Endothelial cell of umbilical vein (primary cell): Measurements from ENCODE around the gene DNAH9. TPM values are rescaled to one million over a fixed set of nuclear protein-coding genes. Genes with fewer than 3 reads are reported as not detected.

Source experiments
- BruUV-seq: library from RNA; stranded (reverse); fragments of 400-500 nt; replicated peaks from 2 replicates; lab custom pipeline; 2021; lab: Mats Ljungman, UMichigan
- CTCF ChIA-PET: fragments of 300-600, 350-600 bp; sonication (Branson Sonifier 250); formaldehyde crosslinking; loops from one replicate; lab custom pipeline; 2021; ENCODE audit warnings: antibody characterized with exemption, inconsistent platforms; lab: Charles Lee
- POLR2A ChIA-PET: fragments of 300-600, 350-600 bp; sonication (Branson Sonifier 250); formaldehyde crosslinking; loops from one replicate; lab custom pipeline; 2021; ENCODE audit warnings: antibody characterized with exemption, inconsistent platforms; lab: Charles Lee
- DNase-seq: peaks from one replicate; pipeline ENCODE4 v3.0.0-alpha.2; 2011; ENCODE audit warnings: low read depth, low spot score
- FAIRE-seq: peaks from 2 replicates; lab custom pipeline; 2011; peaks lifted over from hg19 to GRCh38; lab: Jason Lieb, UNC
- H2AFZ ChIP-seq: 2 replicates; pipeline ENCODE4 v1.6.0; 2012; ENCODE audit warnings: low read depth, low read length, control low read depth, inconsistent platforms
- H3K27ac ChIP-seq: 2 replicates; pipeline ENCODE4 v1.5.1; 2011; ENCODE audit warnings: low read depth, mild to moderate bottlenecking, control low read depth, low read length, moderate library complexity; ENCODE audit not compliant: insufficient read depth
- H3K27me3 ChIP-seq, 2 experiments: 2 replicates each; pipeline versions ENCODE4 v1.6.0 to v1.6.1; 2011; ENCODE audit warnings: low read length in 2 of 2, mixed read lengths in 1 of 2; ENCODE audit not compliant: control insufficient read depth in 2 of 2, insufficient read depth in 2 of 2
- H3K36me3 ChIP-seq, 2 experiments: 2 replicates in 1 of 2; 3 replicates in 1 of 2; pipeline ENCODE4 v1.5.1; 2011; ENCODE audit warnings: low read length in 2 of 2, mild to moderate bottlenecking in 1 of 2, moderate library complexity in 1 of 2; ENCODE audit not compliant: control insufficient read depth in 2 of 2, insufficient read depth in 2 of 2; ENCODE audit errors: extremely low read depth in 1 of 2
- H3K4me1 ChIP-seq: 3 replicates; pipeline ENCODE4 v1.5.1; 2011; ENCODE audit warnings: mild to moderate bottlenecking, low read length; ENCODE audit not compliant: control insufficient read depth, insufficient read depth; ENCODE audit errors: extremely low read depth
- H3K4me2 ChIP-seq: 2 replicates; pipeline ENCODE4 v1.6.1; 2011; ENCODE audit warnings: low read length, control low read depth, mixed read lengths; ENCODE audit not compliant: insufficient read depth
- H3K4me3 ChIP-seq, 3 experiments: fragments of 200-600 bp in 1 of 3; sonication (generic), shearing (Covaris generic) in 1 of 3; replicated peaks in 1 of 3; 2 replicates each; pipeline ENCODE4 v1.5.1; 2011 to 2016; ENCODE audit warnings: control low read depth in 3 of 3, low read length in 3 of 3, mild to moderate bottlenecking in 2 of 3, inconsistent platforms in 1 of 3, low read depth in 1 of 3, moderate library complexity in 1 of 3; ENCODE audit not compliant: insufficient read depth in 1 of 3
- H3K79me2 ChIP-seq: 2 replicates; pipeline ENCODE4 v1.6.0; 2012; ENCODE audit warnings: low read length, inconsistent platforms; ENCODE audit not compliant: control insufficient read depth, insufficient read depth
- H3K9ac ChIP-seq: replicated peaks from 2 replicates; pipeline ENCODE3; 2011; ENCODE audit warnings: low read length, control low read depth; ENCODE audit not compliant: insufficient read depth; ENCODE audit errors: extremely low read depth
- H3K9me1 ChIP-seq: replicated peaks from 3 replicates; pipeline ENCODE4 v1.6.0; 2011; ENCODE audit warnings: mild to moderate bottlenecking, low read length; ENCODE audit not compliant: control insufficient read depth, insufficient read depth; ENCODE audit errors: extremely low read depth
- H3K9me3 ChIP-seq: replicated peaks from 2 replicates; pipeline ENCODE4 v1.5.1; 2012; ENCODE audit warnings: low read length, inconsistent platforms; ENCODE audit not compliant: control insufficient read depth, insufficient read depth
- H4K20me1 ChIP-seq: replicated peaks from 2 replicates; pipeline ENCODE3; 2011; ENCODE audit warnings: mild to moderate bottlenecking, low read length; ENCODE audit not compliant: control insufficient read depth, insufficient read depth; ENCODE audit errors: extremely low read depth
- EZH2 ChIP-seq: IDR thresholded peaks from 2 replicates; pipeline ENCODE4 v1.6.1; 2012; ENCODE audit warnings: borderline replicate concordance, low read depth, mild to moderate bottlenecking, moderate library complexity, low read length, inconsistent platforms; ENCODE audit not compliant: severe bottlenecking
- FOS ChIP-seq: IDR thresholded peaks from 2 replicates; pipeline ENCODE4 v1.6.1; 2011; ENCODE audit warnings: mild to moderate bottlenecking, low read length, moderate library complexity, borderline replicate concordance; ENCODE audit not compliant: insufficient read depth
- GATA2 ChIP-seq: IDR thresholded peaks from 2 replicates; pipeline ENCODE4 v1.7.0; 2011; ENCODE audit warnings: low read depth, mild to moderate bottlenecking, moderate library complexity, mixed read lengths, low read length; ENCODE audit not compliant: insufficient read length, insufficient read depth
- JUN ChIP-seq: IDR thresholded peaks from 2 replicates; pipeline ENCODE4 v1.6.1; 2011; ENCODE audit warnings: borderline replicate concordance, low read depth; ENCODE audit not compliant: insufficient read length, insufficient read depth
- MYC ChIP-seq: IDR thresholded peaks from one replicate; pipeline ENCODE4 v1.6.1; 2011; ENCODE audit warnings: mild to moderate bottlenecking, low read depth, low read length
- POLR2A ChIP-seq: IDR thresholded peaks from 2 replicates; pipeline ENCODE4 v1.6.1; 2012; ENCODE audit warnings: low read depth, mild to moderate bottlenecking, control low read depth, low read length
- POLR2AphosphoS5 ChIP-seq: IDR thresholded peaks from 2 replicates; pipeline ENCODE4 v1.6.1; 2012; ENCODE audit warnings: low read depth, mild to moderate bottlenecking, control low read depth, low read length, moderate library complexity; ENCODE audit not compliant: insufficient read depth
- dilution Hi-C: fragments of 300-500 bp; cut with MboI; formaldehyde crosslinking; loops from one replicate; pipeline ENCODE4 v1.15.0; 2019; ENCODE audit warnings: low sequenced_read_pairs; ENCODE audit not compliant: extremely low pct_ligation_motif_present
- intact Hi-C: fragments of 100-400 bp; cut with micrococcal nuclease; formaldehyde crosslinking; loops from one replicate; pipeline ENCODE4 v1.10.0; 2022
- polyA plus RNA-seq, 4 experiments: library from polyadenylated mRNA; depleted of rRNA in 3 of 4; stranded (reverse) in 3 of 4; unstranded in 1 of 4; fragments of >200 nt; gene quantifications; 2 replicates each; pipeline versions ENCODE4 v1.2.1 to v1.2.3, GENCODE V29; 2011 to 2012; ENCODE audit warnings: missing spikeins in 1 of 4
- total RNA-seq: library from RNA; stranded (reverse); gene quantifications from 2 replicates; pipeline ENCODE4 v1.2.3, GENCODE V29; 2021
- TF ChIP-seq, protein P1 (sequence below), 2 donors: IDR thresholded peaks; 1 replicate in 1 of 2; 2 replicates in 1 of 2; pipeline ENCODE4 v1.5.1; 2011; ENCODE audit warnings: low read length in 2 of 2, mild to moderate bottlenecking in 2 of 2, moderate library complexity in 2 of 2, control low read depth in 1 of 2, inconsistent platforms in 1 of 2, low read depth in 1 of 2; ENCODE audit not compliant: insufficient read depth in 1 of 2; ENCODE audit errors: extremely low read depth in 1 of 2
- TF ChIP-seq, protein P2 (sequence below): IDR thresholded peaks from 2 replicates; pipeline ENCODE4 v1.6.1; 2011; ENCODE audit not compliant: insufficient read depth, insufficient read length

DNAH9 gene
- total and polyA plus RNA-seq, 2 donors (not counting 3 experiments of a cell fraction or from before 2014, with no cell fraction given) = not detected

DNA sequence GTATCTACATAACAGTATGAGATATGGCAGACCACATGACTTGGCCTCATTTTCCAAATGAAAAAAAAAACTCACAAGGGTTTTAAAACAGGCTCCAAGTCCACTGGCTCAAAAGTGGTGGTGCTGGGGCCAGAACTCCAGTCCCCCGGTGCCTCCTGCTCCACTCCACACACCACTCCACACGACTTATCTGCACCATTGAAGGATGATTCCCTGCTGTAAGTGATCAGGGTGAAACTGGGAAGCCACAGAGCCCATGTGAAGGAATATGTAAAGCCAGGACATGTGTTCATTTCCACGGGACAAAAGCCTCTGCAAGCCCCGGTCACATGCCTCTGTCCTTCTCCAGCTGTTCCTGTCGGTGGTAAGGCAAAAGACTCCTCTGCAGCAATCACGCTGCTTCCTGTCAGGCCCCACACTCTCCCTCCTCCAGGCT is 301.8 kb downstream of the DNAH9 start:
- no peak overlapping the region for H3K4me2 ChIP-seq
- H3K9ac ChIP-seq = no peak overlapping the region
- no peaks in the 10 kb centered on the region for H3K36me3 ChIP-seq
- no TSS peak for BruUV-seq
- no peak overlapping the region for H3K4me3 ChIP-seq
- H3K9me3 ChIP-seq = no peaks in the 10 kb centered on the region
- no peak overlapping the region for H3K27ac ChIP-seq
- DNase-seq (no peak), FAIRE-seq (no peak)
- no peaks in the 10 kb centered on the region for H3K79me2 ChIP-seq
- no peaks in the 10 kb centered on the region for H3K9me1 ChIP-seq
- ChIA-PET POLR2A (interaction anchor here (0.6 kb wide), 1 partner anchor 29 kb away, joined by 4 read pairs; no protein-coding TSS in a partner anchor), CTCF (interaction anchor here (0.8 kb wide), 1 partner anchor 35 kb away, joined by 3 read pairs; no protein-coding TSS in a partner anchor)
- TF ChIP-seq POLR2AphosphoS5 = no peak
- no peak for TF ChIP-seq GATA2
- intact Hi-C loops = no loop called here
- no peaks in the 10 kb centered on the region for H3K27me3 ChIP-seq
- H3K4me1 ChIP-seq = no peaks in the 10 kb centered on the region
- dilution Hi-C loops = no loop called here
- H2AFZ ChIP-seq = no peak overlapping the region
- no peaks in the 10 kb centered on the region for H4K20me1 ChIP-seq

DNA sequence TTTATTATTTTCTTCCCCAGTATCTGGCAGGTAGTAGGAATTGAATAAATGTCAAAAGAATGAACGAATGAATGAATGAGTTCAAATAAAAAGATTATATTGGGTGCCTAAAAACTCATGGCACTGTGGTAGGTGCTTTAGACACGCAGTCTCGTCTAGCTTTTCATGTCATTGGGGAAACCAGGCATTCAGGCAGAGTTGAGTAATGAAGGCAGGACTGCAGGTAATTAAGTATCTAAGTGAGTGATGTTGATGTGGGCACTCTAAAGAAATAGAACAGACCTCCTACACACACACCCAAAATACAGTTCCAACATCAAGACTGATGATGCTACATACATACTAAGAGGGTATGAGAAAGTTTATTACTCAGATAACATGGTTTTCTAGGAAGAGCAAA is 302.4 kb downstream of the DNAH9 start:
- dilution Hi-C loops (no loop called here), intact Hi-C loops (no loop called here)
- H3K27ac ChIP-seq = no peak overlapping the region
- no peak for TF ChIP-seq POLR2AphosphoS5
- TF ChIP-seq EZH2 = no peak
- no peak for TF ChIP-seq JUN
- no peak for TF ChIP-seq GATA2
- no peak for TF ChIP-seq MYC
- TF ChIP-seq, protein P1, sequence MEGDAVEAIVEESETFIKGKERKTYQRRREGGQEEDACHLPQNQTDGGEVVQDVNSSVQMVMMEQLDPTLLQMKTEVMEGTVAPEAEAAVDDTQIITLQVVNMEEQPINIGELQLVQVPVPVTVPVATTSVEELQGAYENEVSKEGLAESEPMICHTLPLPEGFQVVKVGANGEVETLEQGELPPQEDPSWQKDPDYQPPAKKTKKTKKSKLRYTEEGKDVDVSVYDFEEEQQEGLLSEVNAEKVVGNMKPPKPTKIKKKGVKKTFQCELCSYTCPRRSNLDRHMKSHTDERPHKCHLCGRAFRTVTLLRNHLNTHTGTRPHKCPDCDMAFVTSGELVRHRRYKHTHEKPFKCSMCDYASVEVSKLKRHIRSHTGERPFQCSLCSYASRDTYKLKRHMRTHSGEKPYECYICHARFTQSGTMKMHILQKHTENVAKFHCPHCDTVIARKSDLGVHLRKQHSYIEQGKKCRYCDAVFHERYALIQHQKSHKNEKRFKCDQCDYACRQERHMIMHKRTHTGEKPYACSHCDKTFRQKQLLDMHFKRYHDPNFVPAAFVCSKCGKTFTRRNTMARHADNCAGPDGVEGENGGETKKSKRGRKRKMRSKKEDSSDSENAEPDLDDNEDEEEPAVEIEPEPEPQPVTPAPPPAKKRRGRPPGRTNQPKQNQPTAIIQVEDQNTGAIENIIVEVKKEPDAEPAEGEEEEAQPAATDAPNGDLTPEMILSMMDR (IDR thresholded peaks at IDR 0.05; ENCODE audit: extremely low read depth in 1 of 2, insufficient read depth in 1 of 2, low read depth in 1 of 2, low read length in 2 of 2) = no peak
- TF ChIP-seq, protein P2, sequence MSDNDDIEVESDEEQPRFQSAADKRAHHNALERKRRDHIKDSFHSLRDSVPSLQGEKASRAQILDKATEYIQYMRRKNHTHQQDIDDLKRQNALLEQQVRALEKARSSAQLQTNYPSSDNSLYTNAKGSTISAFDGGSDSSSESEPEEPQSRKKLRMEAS = no peak
- no peak for TF ChIP-seq POLR2A
- TF ChIP-seq FOS = no peak
- no peaks in the 10 kb centered on the region for H3K9me3 ChIP-seq
- no peaks in the 10 kb centered on the region for H3K79me2 ChIP-seq
- H3K36me3 ChIP-seq = no peaks in the 10 kb centered on the region
- no peak overlapping the region for H2AFZ ChIP-seq
- ChIA-PET CTCF (interaction anchor here (0.8 kb wide), 1 partner anchor 35 kb away, joined by 3 read pairs; no protein-coding TSS in a partner anchor), POLR2A (no interaction called here)
- no peak overlapping the region for H3K4me2 ChIP-seq
- H3K4me3 ChIP-seq = no peak overlapping the region
- no peaks in the 10 kb centered on the region for H4K20me1 ChIP-seq
- no peak for FAIRE-seq
- H3K9me1 ChIP-seq = no peaks in the 10 kb centered on the region
- H3K9ac ChIP-seq = no peak overlapping the region
- H3K4me1 ChIP-seq = no peaks in the 10 kb centered on the region
- no peak for DNase-seq
- BruUV-seq = no TSS peak
- H3K27me3 ChIP-seq = no peaks in the 10 kb centered on the region
